Heart left ventricle (tissue), 13 donors: ENCODE data around the gene TMEM176B.

ENCODE experiments used
- POLR2A ChIP-seq, 2 donors: fragments of 450-650 bp; IDR thresholded peaks; one replicate each; pipeline ENCODE4 v1.6.1; 2017; ENCODE audit warnings: antibody characterized with exemption in 2 of 2, mild to moderate bottlenecking in 2 of 2, moderate library complexity in 2 of 2
- TF ChIP-seq, protein P1 (sequence below), 12 donors: fragments of 200-600 bp; sonication (generic) in 4 of 12; IDR thresholded peaks; one replicate each; pipeline versions ENCODE4 v1.5.0 to v1.8.0; 2018 to 2022; ENCODE audit warnings: antibody characterized with exemption in 12 of 12, mild to moderate bottlenecking in 5 of 12
- donor health status: ischemic (EF 13 %, LVEDD 7.1; RV severe dilation, severe dysfunction).
- donor health status: DM: no; HTN: yes; CAD: no.
- donor health status: DM: no; HTN: no; CAD: no.
- donor health status: ischemic (EF 25% LVEDD 6.9; RV normal size, moderate dysfunction).
- donor health status: ischemic (EF 25% LVEDD 5.7; RV mildly dilated, moderate dysfunction).
- donor health status: ischemic (EF 35%, LVEDD 5.7; RV mildly dilated, moderate dysfunction).
- donor health status: nonischemic (EF 11% LVEDD 7.7; RV severe dilation, severe dysfunction).
- donor health status: DM: yes; HTN: yes; CAD: no.
- donor health status: PGD.
- donor health status: ischemic (EF 29% LVEDD 5.4; RV normal size, mild dysfunction).
- donor health status: nonischemic (EF 23%, LVEDD 6.1; RV moderate dilation, normal function).

DNA sequence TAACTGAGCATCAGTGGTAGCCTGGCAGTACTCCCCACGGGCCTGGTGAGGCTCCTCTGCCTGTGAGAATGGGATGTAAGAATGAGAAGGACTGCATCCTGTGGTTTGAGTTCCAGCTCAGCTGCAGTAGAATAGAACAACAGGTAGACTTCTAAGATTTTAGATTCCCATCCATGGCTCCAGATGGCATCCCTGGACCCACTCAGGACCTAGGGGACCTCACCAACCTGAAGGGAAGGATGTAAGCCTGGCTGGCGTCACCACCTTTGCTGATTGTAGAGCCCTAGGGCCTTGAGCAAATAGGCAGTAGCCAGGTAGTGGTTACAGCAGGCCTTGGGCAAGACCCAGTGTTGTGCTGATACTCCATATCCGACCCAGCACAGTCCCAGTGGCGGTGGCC lies 42.6 kb upstream of the TMEM176B start:
- TF ChIP-seq POLR2A (IDR thresholded peaks at IDR 0.05): no peak
- TF ChIP-seq, protein P1, sequence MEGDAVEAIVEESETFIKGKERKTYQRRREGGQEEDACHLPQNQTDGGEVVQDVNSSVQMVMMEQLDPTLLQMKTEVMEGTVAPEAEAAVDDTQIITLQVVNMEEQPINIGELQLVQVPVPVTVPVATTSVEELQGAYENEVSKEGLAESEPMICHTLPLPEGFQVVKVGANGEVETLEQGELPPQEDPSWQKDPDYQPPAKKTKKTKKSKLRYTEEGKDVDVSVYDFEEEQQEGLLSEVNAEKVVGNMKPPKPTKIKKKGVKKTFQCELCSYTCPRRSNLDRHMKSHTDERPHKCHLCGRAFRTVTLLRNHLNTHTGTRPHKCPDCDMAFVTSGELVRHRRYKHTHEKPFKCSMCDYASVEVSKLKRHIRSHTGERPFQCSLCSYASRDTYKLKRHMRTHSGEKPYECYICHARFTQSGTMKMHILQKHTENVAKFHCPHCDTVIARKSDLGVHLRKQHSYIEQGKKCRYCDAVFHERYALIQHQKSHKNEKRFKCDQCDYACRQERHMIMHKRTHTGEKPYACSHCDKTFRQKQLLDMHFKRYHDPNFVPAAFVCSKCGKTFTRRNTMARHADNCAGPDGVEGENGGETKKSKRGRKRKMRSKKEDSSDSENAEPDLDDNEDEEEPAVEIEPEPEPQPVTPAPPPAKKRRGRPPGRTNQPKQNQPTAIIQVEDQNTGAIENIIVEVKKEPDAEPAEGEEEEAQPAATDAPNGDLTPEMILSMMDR (IDR thresholded peaks at IDR 0.05): no peak
